HG03354 (cell line): ENCODE results near the gene MS4A1.
A peak's percentile ranks its signal among the peaks of the same experiment; 100 is the strongest.
"Not testable (repeated sequence)": the region's sequence is repeated elsewhere in the genome, so short reads cannot be mapped to it uniquely, and the experiment has no call there.

ENCODE experiments used
- ATAC-seq: cut with Tn5 transposase; IDR thresholded peaks from one replicate; pipeline ENCODE4 v1.9.1; 2021; ENCODE audit warnings: mild to moderate bottlenecking; ENCODE audit not compliant: unreplicated experiment, poor library complexity, severe bottlenecking

MS4A1 gene

DNA sequence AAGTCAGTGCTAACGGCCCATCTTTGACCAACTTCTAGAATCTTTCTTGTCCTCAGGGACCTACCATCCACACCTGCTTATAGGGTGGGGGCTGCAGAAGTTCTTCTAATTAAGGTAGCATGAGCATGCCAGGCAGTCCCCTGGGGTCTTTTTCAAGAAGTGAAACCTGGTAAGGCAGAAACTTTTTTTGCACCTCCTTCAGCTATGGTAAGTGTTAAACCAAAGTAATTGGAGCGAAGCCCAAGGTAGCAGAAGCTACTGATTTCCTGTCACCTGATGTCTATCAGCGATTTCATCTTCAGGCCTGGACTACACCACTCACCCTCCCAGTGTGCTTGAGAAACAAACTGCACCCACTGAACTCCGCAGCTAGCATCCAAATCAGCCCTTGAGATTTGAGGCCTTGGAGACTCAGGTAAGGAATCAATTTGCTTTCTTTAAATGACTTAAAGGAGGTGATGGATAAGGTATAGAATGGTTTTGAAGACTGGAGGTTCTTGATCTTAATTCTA is at the start of gene MS4A1:
MS4A1 (plus strand) TSS at position 317 of the 512 bp plus-strand sequence. CDS start 6,528 bp downstream, outside the sequence.
- peak; percentile 87 for ATAC-seq

DNA sequence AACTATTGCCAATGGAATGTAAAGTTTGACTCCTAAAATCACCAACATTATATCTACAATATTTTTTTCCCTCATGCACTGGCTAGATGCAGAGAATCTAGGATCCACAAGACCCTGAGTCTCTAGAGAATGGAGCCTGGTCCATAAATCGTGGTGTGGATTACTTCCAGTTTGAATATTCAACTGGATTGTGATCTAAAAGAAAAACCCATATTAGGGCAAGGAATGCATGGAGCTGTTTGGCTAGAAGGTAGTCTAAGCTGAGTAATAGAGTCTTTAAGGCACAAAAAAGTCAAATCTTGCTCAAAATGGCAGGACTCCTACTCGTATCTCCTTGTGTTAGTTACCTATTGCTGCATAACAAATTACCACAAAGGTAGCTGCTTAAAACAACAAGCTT is 35.6 kb upstream of the MS4A1 start:
- ATAC-seq: no peak

DNA sequence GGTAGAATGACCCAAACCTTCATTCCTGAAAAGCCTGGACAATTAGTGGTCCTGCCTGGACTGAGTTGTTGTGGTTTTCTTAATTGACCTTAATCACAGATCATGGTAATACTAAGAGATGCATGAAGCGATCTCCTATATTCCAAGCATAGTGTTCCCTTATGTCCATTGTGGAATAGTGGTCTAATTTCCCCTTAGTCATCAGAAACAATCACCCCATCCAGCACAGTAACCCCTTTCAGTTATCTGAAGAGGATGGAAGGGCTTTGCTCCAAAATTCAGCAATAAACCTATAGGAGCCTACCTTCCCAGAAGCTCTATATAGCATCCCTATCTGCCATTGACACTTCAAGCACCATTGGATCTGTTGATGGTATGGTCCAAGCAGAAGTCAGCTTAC is 33.0 kb upstream of the MS4A1 start:
- no peak for ATAC-seq

DNA sequence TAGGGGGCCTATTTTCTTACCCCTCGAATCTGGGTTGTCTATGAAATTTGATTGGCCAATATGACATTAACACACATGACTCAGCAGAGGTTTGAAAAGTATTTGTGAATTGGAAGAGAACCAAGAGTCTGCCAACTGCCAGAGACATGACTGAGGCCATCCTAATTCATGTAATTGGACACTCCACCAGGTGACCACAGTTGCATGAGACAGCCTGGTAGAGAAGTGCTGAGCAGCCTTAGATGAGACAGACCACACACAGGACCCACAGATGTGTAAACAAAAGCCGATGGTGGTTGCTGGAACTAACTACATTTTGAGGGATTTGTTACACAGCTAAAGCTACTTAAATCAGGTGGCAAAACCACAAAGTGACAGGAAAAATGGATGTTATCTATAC is 27.1 kb upstream of the MS4A1 start:
- ATAC-seq: no peak

DNA sequence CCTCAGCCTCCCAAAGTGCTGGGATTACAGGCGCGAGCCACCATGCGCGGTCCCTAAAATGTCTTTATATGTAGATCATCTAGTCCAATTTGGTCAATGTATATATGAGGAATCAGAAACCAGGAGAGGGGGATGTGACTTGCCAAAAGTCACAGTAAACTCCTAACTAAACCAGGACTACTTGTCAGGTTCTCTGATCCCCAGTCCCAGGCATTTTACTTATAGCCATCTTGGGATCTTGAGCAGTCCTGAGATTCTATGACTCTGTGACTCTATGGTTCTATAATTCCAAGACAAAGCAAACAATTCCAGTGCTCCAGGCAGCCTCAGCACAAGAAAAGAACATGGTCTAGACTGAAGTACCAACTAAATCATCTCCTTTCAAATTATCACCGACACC is 26.4 kb upstream of the MS4A1 start, which contains the start of gene MS4A5:
MS4A5 (plus strand) TSS at position 301 of the 400 bp plus-strand sequence. CDS start 103 bp downstream, outside the sequence.
- no peak for ATAC-seq

DNA sequence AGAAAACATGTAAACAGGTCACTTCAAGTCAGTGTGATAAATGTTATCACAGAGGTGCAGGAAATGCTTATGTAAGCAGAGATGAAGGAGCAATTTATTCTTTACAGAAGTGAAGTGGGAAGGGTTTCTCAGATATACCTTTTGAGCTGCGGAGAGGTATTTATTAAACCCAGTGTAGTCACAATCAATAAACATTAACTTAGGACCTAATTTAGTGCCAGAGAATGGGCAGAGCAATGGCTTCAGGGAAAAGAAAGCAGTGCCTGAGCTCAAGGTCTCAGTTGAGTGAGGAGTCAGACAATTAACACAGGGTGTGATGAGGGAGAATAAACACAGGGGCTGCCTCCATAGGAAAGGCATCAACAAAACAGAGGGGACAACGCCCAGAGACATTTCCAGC is 24.4 kb upstream of the MS4A1 start:
- ATAC-seq: no peak

DNA sequence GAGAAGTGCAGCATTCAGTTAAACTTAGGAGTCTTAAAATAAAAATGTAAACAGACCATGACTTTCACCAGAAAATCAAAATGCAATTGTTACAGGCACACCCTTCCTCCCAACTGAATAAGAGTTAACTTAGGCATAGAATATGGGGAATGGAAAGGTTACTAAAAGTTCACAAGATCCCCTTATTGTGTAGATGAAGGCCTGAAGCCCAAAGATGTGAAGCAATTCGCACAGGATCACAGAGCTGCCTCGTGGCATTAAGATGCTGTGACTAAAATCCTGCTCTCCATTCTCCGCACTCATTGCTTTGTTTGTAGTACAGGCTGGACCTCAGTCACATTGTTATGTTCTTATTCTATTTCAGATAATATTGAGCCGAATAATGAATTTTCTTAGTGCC is 22.2 kb upstream of the MS4A1 start:
- ATAC-seq: no peak

DNA sequence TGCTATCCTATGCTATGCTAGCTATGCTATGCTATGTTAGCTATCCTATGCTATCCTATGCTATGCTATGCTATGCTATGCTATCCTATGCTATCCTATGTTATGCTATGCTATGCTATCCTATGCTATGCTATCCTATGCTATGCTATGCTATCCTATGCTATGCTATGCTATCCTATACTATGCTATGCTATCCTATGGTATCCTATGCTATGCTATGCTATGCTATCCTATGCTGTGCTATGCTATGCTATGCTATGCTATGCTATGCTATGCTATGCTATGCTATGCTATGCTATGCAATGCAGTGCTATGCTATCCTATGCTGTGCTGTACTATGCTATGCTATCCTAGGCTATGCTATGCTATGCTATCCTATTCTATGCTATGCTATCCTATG is 8.6 kb upstream of the MS4A1 start:
- no peak for ATAC-seq

DNA sequence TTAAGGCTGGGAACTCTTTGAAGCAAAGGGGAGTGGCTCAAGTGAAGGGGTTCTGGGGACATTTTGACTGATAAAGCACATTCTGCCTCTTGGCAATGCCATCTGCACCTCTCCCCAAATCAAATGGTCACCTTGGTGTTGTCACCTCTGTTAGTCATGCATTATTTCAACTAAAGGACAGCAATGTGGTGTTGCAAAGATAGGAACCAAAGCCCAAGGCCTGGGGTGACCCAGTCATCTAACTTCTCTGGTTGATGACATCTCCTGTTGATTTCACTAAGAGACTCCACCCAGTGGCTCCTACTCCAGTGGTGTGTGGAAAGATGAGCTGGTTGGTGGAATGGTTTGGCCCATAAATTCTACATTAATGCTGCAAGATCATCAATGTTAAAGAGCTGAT is 7.8 kb upstream of the MS4A1 start:
- ATAC-seq: no peak

DNA sequence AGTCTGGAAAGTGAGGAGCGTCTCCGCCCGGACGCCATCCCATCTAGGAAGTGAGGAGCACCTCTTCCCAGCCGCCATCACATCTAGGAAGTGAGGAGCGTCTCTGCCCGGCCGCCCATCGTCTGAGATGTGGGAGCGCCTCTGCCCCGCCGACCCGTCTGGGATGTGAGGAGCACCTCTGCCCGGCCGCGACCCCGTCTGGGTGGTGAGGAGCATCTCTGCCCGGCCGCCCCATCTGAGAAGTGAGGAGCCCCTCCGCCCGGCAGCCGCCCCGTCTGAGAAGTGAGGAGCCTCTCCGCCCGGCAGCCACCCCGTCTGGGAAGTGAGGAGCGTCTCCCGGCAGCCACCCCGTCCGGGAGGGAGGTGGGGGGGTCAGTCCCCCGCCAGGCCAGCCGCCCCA is 4.5 kb upstream of the MS4A1 start:
- ATAC-seq: not testable (repeated sequence)

DNA sequence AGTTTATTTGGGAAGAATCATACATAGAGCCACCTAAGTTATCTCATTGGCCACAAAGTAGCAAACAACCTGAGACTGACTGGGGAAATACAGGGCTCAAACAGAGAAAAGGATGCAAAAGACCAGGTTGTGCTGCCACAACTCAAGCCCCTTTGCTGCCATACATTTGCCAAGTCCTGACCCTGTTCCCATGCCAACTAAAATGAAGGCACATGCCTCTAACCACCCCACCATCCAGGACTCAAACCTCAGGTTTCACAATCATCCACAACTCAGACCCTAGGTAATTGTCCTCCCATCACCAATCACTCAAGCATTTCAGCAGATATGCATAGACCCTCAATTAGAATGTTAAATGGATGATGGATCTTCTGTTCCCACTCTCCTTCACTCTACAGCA is 1.4 kb upstream of the MS4A1 start:
- no peak for ATAC-seq

DNA sequence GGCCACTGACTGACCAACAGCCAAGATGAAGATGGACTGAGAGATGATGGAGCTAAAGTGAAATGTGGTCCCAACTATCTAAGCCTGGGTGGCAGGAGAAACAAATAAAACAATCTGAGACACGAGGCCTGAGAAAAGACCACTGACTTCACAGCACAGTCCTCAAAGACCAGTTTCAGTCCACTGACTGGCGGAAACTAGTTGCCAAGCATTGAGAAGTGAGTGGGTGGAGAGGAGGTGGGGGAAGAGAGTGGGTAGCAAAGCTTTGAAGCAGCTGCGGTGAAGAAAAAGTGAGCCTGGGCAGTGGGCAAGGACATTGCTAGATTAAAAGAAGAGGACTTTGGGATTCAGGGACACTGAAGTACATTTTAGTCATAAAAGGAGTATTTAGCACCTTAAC is 1.9 kb downstream of the MS4A1 start:
- ATAC-seq: peak; percentile 44

DNA sequence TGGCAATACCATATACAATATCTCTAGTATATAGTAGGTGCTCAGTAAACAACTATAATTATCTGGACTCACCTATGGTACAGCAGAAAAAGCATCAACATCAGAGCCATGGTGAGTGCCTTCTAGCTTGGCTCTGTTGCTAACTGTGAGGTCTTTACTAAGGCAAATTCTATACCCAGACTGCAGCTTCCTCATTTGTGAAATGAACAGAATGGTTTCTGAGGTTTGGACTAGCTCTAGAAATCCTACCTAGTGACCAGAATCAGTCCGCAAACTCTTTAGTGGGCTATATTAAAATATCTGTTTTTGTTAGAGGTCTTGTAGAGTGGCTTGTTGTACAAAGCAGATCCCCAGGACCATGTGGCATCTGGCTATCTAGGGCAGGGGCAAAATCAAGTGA is 3.7 kb downstream of the MS4A1 start:
- no peak for ATAC-seq

DNA sequence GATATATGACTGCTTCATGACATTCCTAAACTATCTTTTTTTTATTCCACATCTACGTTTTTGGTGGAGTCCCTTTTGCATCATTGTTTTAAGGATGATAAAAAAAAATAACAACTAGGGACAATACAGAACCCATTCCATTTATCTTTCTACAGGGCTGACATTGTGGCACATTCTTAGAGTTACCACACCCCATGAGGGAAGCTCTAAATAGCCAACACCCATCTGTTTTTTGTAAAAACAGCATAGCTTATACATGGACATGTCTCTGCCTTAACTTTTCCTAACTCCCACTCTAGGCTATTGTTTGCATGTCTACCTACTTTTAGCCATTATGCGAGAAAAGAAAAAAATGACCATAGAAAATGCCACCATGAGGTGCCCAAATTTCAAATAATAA is 13.2 kb downstream of the MS4A1 start:
- no peak for ATAC-seq

DNA sequence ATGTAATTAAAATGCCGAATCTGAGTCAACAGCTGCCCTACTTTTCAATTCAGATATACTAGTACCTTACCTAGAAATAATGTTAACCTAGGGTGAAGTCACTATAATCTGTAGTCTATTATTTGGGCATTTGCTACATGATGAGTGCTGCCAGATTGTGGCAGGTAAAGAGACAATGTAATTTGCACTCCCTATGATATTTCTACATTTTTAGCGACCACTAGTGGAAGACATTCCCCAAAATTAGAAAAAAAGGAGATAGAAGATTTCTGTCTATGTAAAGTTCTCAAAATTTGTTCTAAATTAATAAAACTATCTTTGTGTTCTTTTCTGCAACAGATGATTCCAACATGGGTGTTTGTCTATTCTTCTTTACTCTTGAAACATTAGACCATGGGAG is 14.1 kb downstream of the MS4A1 start:
- ATAC-seq: no peak

DNA sequence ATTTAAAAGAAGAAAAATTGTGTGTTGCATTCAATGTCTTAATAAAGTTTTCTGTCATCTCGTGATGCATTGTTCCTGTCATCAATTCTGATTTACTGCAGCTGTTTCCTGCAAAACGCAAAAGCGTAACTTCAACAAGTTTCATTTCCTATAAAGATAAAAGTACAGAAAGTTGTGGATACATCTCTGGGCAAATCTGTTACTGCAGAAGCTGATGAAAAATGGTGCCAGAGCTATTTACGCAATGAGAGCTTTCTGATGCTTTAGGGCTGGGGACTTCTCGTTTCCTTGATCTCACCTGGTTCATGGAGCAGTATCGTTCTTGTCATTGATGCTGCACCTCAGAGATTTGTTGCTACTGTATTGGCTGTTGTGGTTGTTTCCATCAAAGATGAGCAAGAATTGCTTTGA is 21.4 kb downstream of the MS4A1 start:
- ATAC-seq: peak; percentile 73

DNA sequence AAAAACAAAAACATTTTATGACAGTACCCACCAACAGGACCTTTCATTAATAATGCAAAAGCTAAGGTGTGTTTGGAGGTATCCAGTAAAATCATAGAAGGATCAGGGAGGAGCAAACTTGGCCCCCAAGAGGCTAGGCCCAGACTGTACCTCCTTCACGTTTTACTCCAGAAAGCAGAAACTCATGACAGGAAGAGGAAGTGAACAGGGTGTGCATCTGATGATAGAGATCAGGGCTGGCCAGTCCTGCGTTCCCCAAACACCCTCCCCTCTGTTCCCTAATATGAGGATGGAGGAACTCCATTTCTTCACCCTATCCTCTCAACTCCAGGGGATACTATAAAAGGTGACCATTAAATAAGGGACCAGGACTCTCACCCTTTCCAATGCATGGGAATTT is 26.7 kb downstream of the MS4A1 start:
- peak; percentile 46 for ATAC-seq

DNA sequence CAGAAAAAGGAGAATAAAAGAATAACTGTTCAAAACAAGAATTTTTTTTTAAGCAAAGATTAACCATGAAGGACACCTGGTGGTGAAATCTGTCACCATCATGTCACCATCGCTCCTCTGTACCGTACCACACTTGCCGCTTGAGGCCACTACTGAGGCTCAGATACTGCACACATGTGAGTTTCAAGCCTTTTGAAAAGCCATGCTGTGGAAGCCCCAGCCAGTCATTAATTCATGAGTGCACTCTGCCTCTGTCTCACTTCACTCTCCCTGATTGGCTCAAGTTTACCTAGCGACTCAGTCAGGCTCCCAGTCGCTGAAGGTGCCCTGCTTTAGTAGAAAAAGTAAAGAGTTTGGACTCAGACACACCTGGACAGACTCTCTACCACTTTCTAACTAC is 30.3 kb downstream of the MS4A1 start:
- ATAC-seq: peak; percentile 99

DNA sequence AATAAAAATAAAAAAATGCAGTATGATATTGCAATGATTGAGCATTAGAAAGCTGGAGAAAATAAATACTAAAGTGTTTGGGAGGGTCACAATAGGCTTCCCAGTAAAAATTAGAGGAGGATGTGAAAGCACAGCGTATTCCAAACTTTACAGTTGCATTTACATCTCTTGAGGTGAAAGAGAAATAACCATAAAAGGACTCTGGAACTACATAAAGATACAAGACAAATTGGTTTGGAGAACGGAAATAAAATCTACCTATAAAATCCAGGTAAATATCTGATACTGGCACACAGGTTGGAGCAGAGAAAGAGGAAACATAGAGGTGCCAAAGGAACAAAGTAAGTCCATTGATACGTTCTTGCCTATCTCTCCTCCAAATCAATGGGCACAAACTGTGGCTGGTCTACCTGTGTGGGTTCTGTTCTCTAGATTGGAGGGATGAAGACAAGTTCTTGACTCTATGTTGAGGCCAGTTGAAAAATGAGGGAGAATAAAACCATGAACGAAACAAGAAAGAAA is 36.9 kb downstream of the MS4A1 start, which contains the start of gene MS4A12:
MS4A12 (plus strand) TSS at position 291 of the 522 bp plus-strand sequence. CDS start 4,541 bp downstream, outside the sequence.
- ATAC-seq: no peak

DNA sequence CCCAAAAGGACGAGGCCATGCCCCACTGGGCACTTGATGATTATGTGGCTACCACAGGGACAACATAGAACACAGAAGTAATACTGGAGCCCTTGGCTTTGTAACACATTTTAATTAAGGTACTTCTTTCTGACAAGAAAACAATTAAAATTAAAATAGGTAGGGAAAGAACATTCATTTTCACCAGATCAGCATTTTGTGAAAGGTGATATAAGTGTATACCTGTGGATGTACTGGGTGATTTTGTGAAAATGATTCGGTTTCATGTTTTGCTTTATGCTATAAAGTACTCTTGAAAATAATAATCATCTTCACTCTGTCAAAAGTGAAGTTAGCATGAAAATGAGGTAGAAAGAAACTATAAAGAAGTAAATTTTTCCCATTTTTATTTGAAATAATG is 37.8 kb downstream of the MS4A1 start:
- no peak for ATAC-seq

DNA sequence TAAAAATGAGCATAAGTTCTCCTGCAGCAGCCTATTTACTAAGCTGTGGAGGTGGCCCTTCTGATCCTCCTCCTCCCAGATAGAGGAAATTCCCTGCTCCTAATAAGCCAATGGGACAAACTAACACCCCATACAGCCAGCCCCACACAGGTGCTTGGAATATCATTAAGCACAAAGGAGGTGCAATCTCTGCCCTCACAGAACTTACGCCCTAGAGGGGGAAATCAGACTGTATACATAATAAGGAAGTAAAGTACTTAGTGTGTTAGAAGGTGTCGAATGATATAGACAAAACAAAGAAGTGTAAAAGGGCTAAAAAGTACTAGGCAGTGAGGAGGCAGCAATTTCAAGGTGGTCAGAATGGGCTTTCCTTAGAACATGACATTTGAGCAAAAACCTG is 42.8 kb downstream of the MS4A1 start:
- ATAC-seq: peak; percentile 35

DNA sequence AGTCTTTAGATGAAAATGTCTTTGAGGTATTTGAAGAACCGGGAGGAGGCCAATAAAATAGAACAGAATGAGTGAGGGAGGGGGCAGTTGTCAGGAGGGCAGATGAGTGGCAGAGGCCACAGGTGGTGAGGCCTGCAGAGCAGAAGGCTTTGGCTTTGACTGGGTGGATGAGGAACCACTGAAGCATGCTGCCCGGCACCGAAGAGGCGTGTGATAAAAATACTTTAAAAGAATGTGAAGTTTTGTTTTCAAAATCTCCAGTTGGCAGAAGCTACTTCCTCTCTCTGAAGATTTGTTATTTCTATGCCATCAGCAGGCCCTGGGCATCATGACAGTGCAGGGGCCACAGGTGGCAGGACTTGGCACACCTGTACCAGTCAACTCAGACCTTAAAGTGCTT is 43.2 kb downstream of the MS4A1 start:
- ATAC-seq: peak; percentile 88
